Activated effector memory CD4-positive, alpha-beta T cell treated with Interleukin-2 at 50 U/mL for 16 hours (primary cell): ENCODE measurements around the gene SSC5D.
A peak's percentile ranks its signal among the peaks of the same experiment; 100 is the strongest.
"Not testable (repeated sequence)": the region's sequence is repeated elsewhere in the genome, so short reads cannot be mapped to it uniquely, and the experiment has no call there.

Source experiments
- DNase-seq: peaks from one replicate; pipeline ENCODE4 v3.0.0-alpha.2; 2020

The SSC5D gene

GRCh38 chr19:55508120-55508519 lies 19.9 kb downstream of the SSC5D start:
- DNase-seq: no peak

GRCh38 chr19:55516878-55517620 lies 28.8 kb downstream of the SSC5D start:
- peak; percentile 79 for DNase-seq

GRCh38 chr19:55519451-55520311 lies 31.4 kb downstream of the SSC5D start:
- DNase-seq: no peak

GRCh38 chr19:55520691-55521292 lies 32.6 kb downstream of the SSC5D start:
- no peak for DNase-seq

- no peak for DNase-seq
Observed at GRCh38 chr19:55525289-55526101, 37.3 kb downstream of the SSC5D start.

GRCh38 chr19:55526216-55527196 lies 38.3 kb downstream of the SSC5D start:
- DNase-seq: no peak

- DNase-seq: no peak
Observed at GRCh38 chr19:55527197-55528029, 39.2 kb downstream of the SSC5D start.

- DNase-seq: no peak
Observed at GRCh38 chr19:55528030-55528803, 40.0 kb downstream of the SSC5D start.

GRCh38 chr19:55529636-55530234 lies 41.5 kb downstream of the SSC5D start:
- DNase-seq: no peak

GRCh38 chr19:55530996-55531395 lies 42.8 kb downstream of the SSC5D start:
- no peak for DNase-seq

- DNase-seq: not testable (repeated sequence)
Observed at GRCh38 chr19:55534280-55534679, 46.0 kb downstream of the SSC5D start.

- no peak for DNase-seq
Observed at GRCh38 chr19:55535173-55535964, 47.1 kb downstream of the SSC5D start.

GRCh38 chr19:55535965-55536350 lies 47.7 kb downstream of the SSC5D start:
- no peak for DNase-seq

- DNase-seq: no peak
Observed at GRCh38 chr19:55536366-55536765, 48.1 kb downstream of the SSC5D start.

GRCh38 chr19:55536951-55537740 lies 48.9 kb downstream of the SSC5D start, which contains the start of gene SBK2:
SBK2 (minus strand) TSS chr19:55537133; CDS start chr19:55536294, 839 bp downstream.
- DNase-seq: no peak

GRCh38 chr19:55537741-55538111 lies 49.5 kb downstream of the SSC5D start:
- DNase-seq: no peak

- no peak for DNase-seq
Observed at GRCh38 chr19:55538132-55538531, 49.9 kb downstream of the SSC5D start.
